Renal pelvis (tissue), 4 donors: ENCODE results near the gene PLS1. TPM values are rescaled to one million over a fixed set of nuclear protein-coding genes. Genes with fewer than 3 reads are reported as not detected.
"Not testable (repeated sequence)": the region's sequence is repeated elsewhere in the genome, so short reads cannot be mapped to it uniquely, and the experiment has no call there.

Source experiments
- DNase-seq: peaks from one replicate; pipeline ENCODE4 v3.0.0-alpha.2; 2013
- polyA plus RNA-seq, 3 donors: library from polyadenylated mRNA; unstranded; fragments of 120-200 nt; gene quantifications; one replicate each; pipeline ENCODE4 v1.2.1, GENCODE V29; 2013; ENCODE audit not compliant: insufficient read length in 3 of 3

Gene PLS1
- polyA plus RNA-seq, 3 donors = 24.8 to 34.9 (median 25.8) TPM

GRCh38 chr3:142691527-142691926 lies 95.3 kb downstream of the PLS1 start:
- DNase-seq = no peak

GRCh38 chr3:142693136-142693853 lies 97.1 kb downstream of the PLS1 start:
- no peak for DNase-seq

- DNase-seq = no peak
Measured at GRCh38 chr3:142694225-142694624, 98.0 kb downstream of the PLS1 start.

- no peak for DNase-seq
Measured at GRCh38 chr3:142705198-142705597, 109.0 kb downstream of the PLS1 start.

- no peak for DNase-seq
Measured at GRCh38 chr3:142706321-142707127, 110.3 kb downstream of the PLS1 start.

- no peak for DNase-seq
Measured at GRCh38 chr3:142709207-142709606, 113.0 kb downstream of the PLS1 start.

- not testable (repeated sequence) for DNase-seq
Measured at GRCh38 chr3:142714882-142715281, 118.7 kb downstream of the PLS1 start.

GRCh38 chr3:142716102-142716501 lies 119.9 kb downstream of the PLS1 start:
- DNase-seq = no peak

GRCh38 chr3:142723665-142723967 lies 127.4 kb downstream of the PLS1 start:
- no peak for DNase-seq

GRCh38 chr3:142723968-142724681 lies 127.9 kb downstream of the PLS1 start, which contains the start of gene TRPC1:
Gene TRPC1, plus strand, starts transcription at chr3:142724034. Its CDS starts 526 bp downstream, at chr3:142724560.
- peak; percentile 86 for DNase-seq

- peak; percentile 55 for DNase-seq
Measured at GRCh38 chr3:142724682-142725356, 128.6 kb downstream of the PLS1 start.

- DNase-seq = no peak
Measured at GRCh38 chr3:142725357-142725739, 129.2 kb downstream of the PLS1 start.

- no peak for DNase-seq
Measured at GRCh38 chr3:142726017-142726416, 129.8 kb downstream of the PLS1 start.

GRCh38 chr3:142732066-142732465 lies 135.9 kb downstream of the PLS1 start:
- no peak for DNase-seq

- no peak for DNase-seq
Measured at GRCh38 chr3:142734834-142735233, 138.6 kb downstream of the PLS1 start.

GRCh38 chr3:142735462-142735861 lies 139.3 kb downstream of the PLS1 start:
- no peak for DNase-seq

GRCh38 chr3:142738396-142738795 lies 142.2 kb downstream of the PLS1 start:
- DNase-seq = no peak

GRCh38 chr3:142746646-142747045 lies 150.5 kb downstream of the PLS1 start:
- no peak for DNase-seq

GRCh38 chr3:142750531-142750930 lies 154.3 kb downstream of the PLS1 start:
- DNase-seq = not testable (repeated sequence)

GRCh38 chr3:142752605-142753004 lies 156.4 kb downstream of the PLS1 start:
- DNase-seq = not testable (repeated sequence)

- DNase-seq = no peak
Measured at GRCh38 chr3:142754494-142754893, 158.3 kb downstream of the PLS1 start.
